ENCODE results near the gene AVL9. TPM values are rescaled to one million over a fixed set of nuclear protein-coding genes. Genes with fewer than 3 reads are reported as not detected.
"Not testable (repeated sequence)": the region's sequence is repeated elsewhere in the genome, so short reads cannot be mapped to it uniquely, and the experiment has no call there.

The AVL9 gene
- total and polyA plus RNA-seq, 2 donors: 13.3 to 19.7 TPM

DNA sequence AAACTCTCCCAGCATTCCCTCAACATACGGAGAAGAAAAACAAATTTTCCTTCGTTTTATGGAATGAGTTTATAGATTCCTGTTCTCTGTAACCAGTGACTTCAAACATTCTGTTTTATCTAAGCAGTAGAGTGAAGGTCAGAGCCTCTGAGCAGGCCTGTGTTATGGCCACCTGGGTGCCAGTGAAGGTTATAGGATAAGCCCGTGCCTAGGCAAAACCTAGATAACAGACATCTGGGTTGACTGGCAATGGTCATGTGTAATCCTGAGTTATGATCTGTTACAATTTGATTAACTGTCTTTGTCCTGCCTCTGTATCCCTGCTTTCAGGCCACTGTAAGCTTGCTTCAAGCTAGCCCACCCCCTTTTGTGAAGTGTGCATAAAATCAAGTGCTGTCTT, 13.4 kb upstream of the AVL9 start:
- DNase-seq (ENCODE audit: low read depth in 6 of 9, low spot score in 9 of 9): no peak
- Histone ChIP-seq H3K27me3 (ENCODE audit: control insufficient read depth in 2 of 2, insufficient read depth in 1 of 2, low read length in 1 of 2) (no peaks in the 10 kb centered on the region), H3K27ac (ENCODE audit: low read depth in 1 of 2, low read length in 1 of 2) (no peak overlapping the region), H3K9me3 (ENCODE audit: control insufficient read depth in 2 of 2, insufficient read depth in 1 of 2, low read length in 1 of 2) (no peaks in the 10 kb centered on the region), H3K4me3 (ENCODE audit: low read length in 2 of 2) (no peak overlapping the region), H3K36me3 (ENCODE audit: control insufficient read depth in 2 of 2, insufficient read depth in 2 of 2, low read length in 1 of 2) (peaks cover 2 to 8% of the 10 kb centered on the region in 2 donors), H3K4me1 (ENCODE audit: control insufficient read depth in 2 of 2, insufficient read depth in 2 of 2, low read length in 2 of 2) (no peaks in the 10 kb centered on the region)
- WGBS: 94% methylated on average over 3 of the region's 3 CpGs

DNA sequence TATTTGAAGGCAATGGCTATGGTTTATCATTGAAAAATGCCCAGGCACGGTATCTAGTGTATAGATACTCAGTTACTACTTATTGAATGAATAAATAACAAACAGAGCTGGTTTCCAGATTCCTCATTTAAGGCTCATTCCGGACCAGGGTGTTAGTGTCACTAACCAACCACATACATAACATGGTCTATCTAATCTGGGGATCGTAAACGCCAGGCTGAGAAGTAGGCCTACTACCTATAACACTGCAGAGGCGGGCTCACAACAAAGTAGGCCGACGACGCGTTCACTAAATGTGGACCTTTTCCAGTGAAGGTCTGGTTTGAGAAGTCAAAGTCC, 5.5 kb upstream of the AVL9 start:
- no peaks in the 10 kb centered on the region for H3K9me3 ChIP-seq (ENCODE audit: control insufficient read depth in 2 of 2, insufficient read depth in 1 of 2, low read length in 1 of 2)
- peaks cover 5 to 19% of the 10 kb centered on the region in 2 donors for H3K36me3 ChIP-seq (ENCODE audit: control insufficient read depth in 2 of 2, insufficient read depth in 2 of 2, low read length in 1 of 2)
- H3K27ac ChIP-seq (ENCODE audit: low read depth in 1 of 2, low read length in 1 of 2): peak overlapping the region in 1 of 2 donors; percentile 90
- WGBS: 2% methylated on average over 9 of the region's 9 CpGs
- peaks cover 4 to 8% of the 10 kb centered on the region in 2 donors for H3K4me1 ChIP-seq (ENCODE audit: control insufficient read depth in 2 of 2, insufficient read depth in 2 of 2, low read length in 2 of 2)
- H3K4me3 ChIP-seq (ENCODE audit: low read length in 2 of 2): peak overlapping the region; percentile 60 to 75
- no peaks in the 10 kb centered on the region for H3K27me3 ChIP-seq (ENCODE audit: control insufficient read depth in 2 of 2, insufficient read depth in 1 of 2, low read length in 1 of 2)
- no peak for DNase-seq (ENCODE audit: low read depth in 6 of 9, low spot score in 9 of 9)

- Histone ChIP-seq H3K27me3 (ENCODE audit: control insufficient read depth in 2 of 2, insufficient read depth in 1 of 2, low read length in 1 of 2) (no peaks in the 10 kb centered on the region), H3K4me3 (ENCODE audit: low read length in 2 of 2) (peak within 1 kb of the TSS; percentile 60 to 75), H3K27ac (ENCODE audit: low read depth in 1 of 2, low read length in 1 of 2) (peak within 1 kb of the TSS; percentile 72 to 90), H3K9me3 (ENCODE audit: control insufficient read depth in 2 of 2, insufficient read depth in 1 of 2, low read length in 1 of 2) (no peaks in the 10 kb centered on the region), H3K4me1 (ENCODE audit: control insufficient read depth in 2 of 2, insufficient read depth in 2 of 2, low read length in 2 of 2) (peaks cover 4 to 8% of the 10 kb centered on the region in 2 donors), H3K36me3 (ENCODE audit: control insufficient read depth in 2 of 2, insufficient read depth in 2 of 2, low read length in 1 of 2) (peaks cover 5 to 19% of the 10 kb centered on the region in 2 donors)
- peak; percentile 86 to 96 (median 90) for DNase-seq (ENCODE audit: low read depth in 6 of 9, low spot score in 9 of 9)
- under 1% methylated on average over 38 of the region's 38 CpGs for WGBS
Observed at GRCh38 chr7:32490127-32490796, 5.0 kb upstream of the AVL9 start, which contains the start of gene LSM5. LSM5 (minus strand) TSS chr7:32490380; CDS start chr7:32490365, 15 bp downstream.

DNA sequence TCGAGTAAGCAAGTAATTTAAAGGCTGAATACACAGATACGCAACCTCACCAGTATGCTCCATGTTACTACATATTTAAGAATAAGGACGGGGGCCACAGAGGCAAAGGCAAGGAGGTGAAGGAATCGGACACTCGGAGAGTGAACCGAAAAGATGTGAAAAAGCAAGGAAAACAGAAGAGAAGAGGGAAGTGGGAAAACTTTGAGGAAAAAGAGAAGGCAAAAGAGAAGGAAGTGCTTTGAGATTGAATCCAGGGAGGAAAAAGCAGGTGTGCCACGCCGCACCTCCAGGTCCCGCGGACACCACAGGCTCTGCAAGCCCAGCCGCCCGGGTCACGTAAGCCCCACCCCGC, 367 bp upstream of the AVL9 start:
- 1% methylated on average over 14 of the region's 14 CpGs for WGBS
- H3K36me3 ChIP-seq (ENCODE audit: control insufficient read depth in 2 of 2, insufficient read depth in 2 of 2, low read length in 1 of 2): no peaks in the 10 kb centered on the region
- DNase-seq (ENCODE audit: low read depth in 6 of 9, low spot score in 9 of 9): no peak
- H3K27ac ChIP-seq (ENCODE audit: low read depth in 1 of 2, low read length in 1 of 2): peak overlapping the region; percentile 84 to 85
- H3K4me3 ChIP-seq (ENCODE audit: low read length in 2 of 2): peak overlapping the region; percentile 72 to 91
- H3K27me3 ChIP-seq (ENCODE audit: control insufficient read depth in 2 of 2, insufficient read depth in 1 of 2, low read length in 1 of 2): no peaks in the 10 kb centered on the region
- no peaks in the 10 kb centered on the region for H3K9me3 ChIP-seq (ENCODE audit: control insufficient read depth in 2 of 2, insufficient read depth in 1 of 2, low read length in 1 of 2)
- H3K4me1 ChIP-seq (ENCODE audit: control insufficient read depth in 2 of 2, insufficient read depth in 2 of 2, low read length in 2 of 2): peaks cover 4 to 9% of the 10 kb centered on the region in 2 donors

- H3K9me3 ChIP-seq (ENCODE audit: control insufficient read depth in 2 of 2, insufficient read depth in 1 of 2, low read length in 1 of 2): no peaks in the 10 kb centered on the region
- 7% methylated on average over 10 of the region's 10 CpGs for WGBS
- H3K4me3 ChIP-seq (ENCODE audit: low read length in 2 of 2): peak overlapping the region; percentile 65 to 91
- H3K27me3 ChIP-seq (ENCODE audit: control insufficient read depth in 2 of 2, insufficient read depth in 1 of 2, low read length in 1 of 2): no peaks in the 10 kb centered on the region
- H3K36me3 ChIP-seq (ENCODE audit: control insufficient read depth in 2 of 2, insufficient read depth in 2 of 2, low read length in 1 of 2): peaks cover 0 to 3% of the 10 kb centered on the region in 2 donors
- DNase-seq (ENCODE audit: low read depth in 6 of 9, low spot score in 9 of 9): no peak
- peak overlapping the region; percentile 97 to 100 for H3K27ac ChIP-seq (ENCODE audit: low read depth in 1 of 2, low read length in 1 of 2)
- peaks cover 4 to 7% of the 10 kb centered on the region in 2 donors for H3K4me1 ChIP-seq (ENCODE audit: control insufficient read depth in 2 of 2, insufficient read depth in 2 of 2, low read length in 2 of 2)
Observed at GRCh38 chr7:32496052-32496813, 944 bp downstream of the AVL9 start.

GRCh38 chr7:32499755-32500154, 4.5 kb downstream of the AVL9 start:
- not testable (repeated sequence) for H3K4me3 ChIP-seq (ENCODE audit: low read length in 2 of 2); H3K36me3 ChIP-seq (ENCODE audit: control insufficient read depth in 2 of 2, insufficient read depth in 2 of 2, low read length in 1 of 2); H3K27ac ChIP-seq (ENCODE audit: low read depth in 1 of 2, low read length in 1 of 2); DNase-seq (ENCODE audit: low read depth in 6 of 9, low spot score in 9 of 9); H3K9me3 ChIP-seq (ENCODE audit: control insufficient read depth in 2 of 2, insufficient read depth in 1 of 2, low read length in 1 of 2); H3K27me3 ChIP-seq (ENCODE audit: control insufficient read depth in 2 of 2, insufficient read depth in 1 of 2, low read length in 1 of 2); H3K4me1 ChIP-seq (ENCODE audit: control insufficient read depth in 2 of 2, insufficient read depth in 2 of 2, low read length in 2 of 2)
- WGBS: over 99% methylated on average over 2 of the region's 2 CpGs

DNA sequence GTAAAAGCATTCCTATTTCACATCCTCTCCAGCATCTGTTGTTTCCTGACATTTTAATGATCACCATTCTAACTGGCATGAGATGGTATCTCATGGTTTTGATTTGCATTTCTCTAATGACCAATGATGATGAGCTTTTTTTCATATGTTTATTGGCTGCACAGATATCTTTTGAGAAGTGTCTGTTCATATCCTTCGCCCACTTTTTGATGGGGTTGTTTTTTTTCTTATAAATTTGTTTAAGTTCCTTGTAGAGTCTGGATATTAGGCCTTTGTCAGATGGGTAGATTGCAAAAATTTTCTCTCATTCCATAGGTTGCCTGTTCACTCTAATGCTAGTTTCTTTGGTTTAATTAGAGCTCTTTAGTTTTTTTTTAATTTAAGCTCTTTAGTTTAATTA, 4.9 kb downstream of the AVL9 start:
- H3K9me3 ChIP-seq (ENCODE audit: control insufficient read depth in 2 of 2, insufficient read depth in 1 of 2, low read length in 1 of 2); H3K36me3 ChIP-seq (ENCODE audit: control insufficient read depth in 2 of 2, insufficient read depth in 2 of 2, low read length in 1 of 2); DNase-seq (ENCODE audit: low read depth in 6 of 9, low spot score in 9 of 9); H3K27ac ChIP-seq (ENCODE audit: low read depth in 1 of 2, low read length in 1 of 2); H3K4me3 ChIP-seq (ENCODE audit: low read length in 2 of 2); H3K27me3 ChIP-seq (ENCODE audit: control insufficient read depth in 2 of 2, insufficient read depth in 1 of 2, low read length in 1 of 2); H3K4me1 ChIP-seq (ENCODE audit: control insufficient read depth in 2 of 2, insufficient read depth in 2 of 2, low read length in 2 of 2): not testable (repeated sequence)
- 100% methylated on average over 1 of the region's 1 CpG for WGBS

GRCh38 chr7:32500922-32501341, 5.6 kb downstream of the AVL9 start:
- Histone ChIP-seq H3K27me3 (ENCODE audit: control insufficient read depth in 2 of 2, insufficient read depth in 1 of 2, low read length in 1 of 2) (no peaks in the 10 kb centered on the region), H3K4me1 (ENCODE audit: control insufficient read depth in 2 of 2, insufficient read depth in 2 of 2, low read length in 2 of 2) (peaks cover 4 to 7% of the 10 kb centered on the region in 2 donors), H3K4me3 (ENCODE audit: low read length in 2 of 2) (no peak overlapping the region), H3K9me3 (ENCODE audit: control insufficient read depth in 2 of 2, insufficient read depth in 1 of 2, low read length in 1 of 2) (no peaks in the 10 kb centered on the region), H3K36me3 (ENCODE audit: control insufficient read depth in 2 of 2, insufficient read depth in 2 of 2, low read length in 1 of 2) (peaks cover 0 to 3% of the 10 kb centered on the region in 2 donors), H3K27ac (ENCODE audit: low read depth in 1 of 2, low read length in 1 of 2) (no peak overlapping the region)
- WGBS: 28% methylated on average over 1 of the region's 1 CpG
- DNase-seq (ENCODE audit: low read depth in 6 of 9, low spot score in 9 of 9): no peak

GRCh38 chr7:32501522-32501921, 6.2 kb downstream of the AVL9 start:
- H3K36me3 ChIP-seq (ENCODE audit: control insufficient read depth in 2 of 2, insufficient read depth in 2 of 2, low read length in 1 of 2): peaks cover 0 to 3% of the 10 kb centered on the region in 2 donors
- DNase-seq (ENCODE audit: low read depth in 6 of 9, low spot score in 9 of 9): no peak
- no peak overlapping the region for H3K27ac ChIP-seq (ENCODE audit: low read depth in 1 of 2, low read length in 1 of 2)
- peaks cover 4 to 7% of the 10 kb centered on the region in 2 donors for H3K4me1 ChIP-seq (ENCODE audit: control insufficient read depth in 2 of 2, insufficient read depth in 2 of 2, low read length in 2 of 2)
- no peaks in the 10 kb centered on the region for H3K27me3 ChIP-seq (ENCODE audit: control insufficient read depth in 2 of 2, insufficient read depth in 1 of 2, low read length in 1 of 2)
- H3K9me3 ChIP-seq (ENCODE audit: control insufficient read depth in 2 of 2, insufficient read depth in 1 of 2, low read length in 1 of 2): no peaks in the 10 kb centered on the region
- WGBS: 55% methylated on average over 1 of the region's 1 CpG
- H3K4me3 ChIP-seq (ENCODE audit: low read length in 2 of 2): no peak overlapping the region
